Activated naive CD8-positive, alpha-beta T cell treated with anti-CD3 and anti-CD28 coated beads, Interleukin-2, amount 10 ng/mL, durations not matched to agents 7 days and 5 days (primary cell): ENCODE data around the gene CD53. TPM values are rescaled to one million over a fixed set of nuclear protein-coding genes. Genes with fewer than 3 reads are reported as not detected.
"Not testable (repeated sequence)": the region's sequence is repeated elsewhere in the genome, so short reads cannot be mapped to it uniquely, and the experiment has no call there.

Source experiments
- ATAC-seq: fragments of 150-1000 bp; cut with Tn5 transposase; one replicate; pipeline ENCODE4 v1.10.0; 2021; ENCODE audit warnings: low read depth, moderate library complexity
- POLR2A ChIA-PET: fragments of 350-600 bp; sonication (Branson Sonifier 250); formaldehyde crosslinking; loops from one replicate; lab custom pipeline; 2021; ENCODE audit warnings: antibody characterized with exemption; lab: Charles Lee
- DNase-seq: peaks from one replicate; pipeline ENCODE4 v3.0.0; 2021
- H3K27ac Mint-ChIP-seq: one replicate; pipeline ENCODE4 v1.8.0; 2022; ENCODE audit warnings: mild to moderate bottlenecking, mixed read lengths
- H3K27me3 Mint-ChIP-seq: one replicate; pipeline ENCODE4 v1.8.0; 2022; ENCODE audit warnings: mild to moderate bottlenecking, moderate library complexity, mixed read lengths
- H3K36me3 Mint-ChIP-seq: one replicate; pipeline ENCODE4 v1.8.0; 2021; ENCODE audit warnings: mild to moderate bottlenecking, mixed read lengths
- H3K4me1 Mint-ChIP-seq: one replicate; pipeline ENCODE4 v1.8.0; 2021; ENCODE audit warnings: mixed read lengths
- H3K4me3 Mint-ChIP-seq: one replicate; pipeline ENCODE4 v1.8.0; 2022; ENCODE audit warnings: mild to moderate bottlenecking, moderate library complexity, mixed read lengths
- H3K9me3 Mint-ChIP-seq: one replicate; pipeline ENCODE4 v1.8.0; 2021; ENCODE audit warnings: mixed read lengths
- total RNA-seq, 2 experiments: library from RNA; stranded (reverse); gene quantifications; one replicate each; pipeline ENCODE4 v1.2.3, GENCODE V29; 2021

The CD53 gene
- total RNA-seq, 2 experiments from 2014 or later, result 410 to 415 TPM

DNA sequence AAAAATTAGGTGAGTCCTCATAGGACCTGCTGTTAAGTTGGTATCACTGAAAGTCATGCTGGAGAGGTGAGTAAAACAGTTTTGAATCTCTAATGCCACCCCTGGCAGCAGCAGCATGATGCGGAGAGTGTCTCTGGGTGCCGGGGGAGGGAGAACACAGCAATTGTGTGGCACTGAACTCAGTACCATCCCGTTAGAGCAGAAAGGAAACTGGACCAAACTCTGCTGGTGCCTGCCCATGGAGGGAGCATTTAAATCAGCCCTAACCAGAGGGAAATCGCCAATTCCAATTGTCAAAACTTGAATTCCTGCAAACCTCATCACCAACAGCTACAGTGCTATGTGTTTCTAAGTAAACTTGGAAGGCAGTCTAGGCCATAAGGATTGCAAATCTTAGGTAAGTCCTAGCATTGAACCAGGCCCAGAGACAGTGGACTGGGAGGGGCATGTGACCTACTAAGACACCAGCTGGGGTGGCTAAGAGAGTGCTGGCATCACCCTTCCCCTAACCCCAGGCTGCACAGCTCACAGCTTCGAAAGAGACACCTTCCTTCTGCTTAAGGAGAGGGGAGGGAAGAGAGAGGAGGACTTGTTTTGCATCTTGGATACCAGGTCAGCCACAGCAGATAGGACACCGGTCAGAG lies 30.0 kb downstream of the CD53 start:
- POLR2A ChIA-PET, result no interaction called here
- Mint-ChIP-seq H3K9me3 (peaks cover 6% of the 10 kb centered on the region), H3K4me3 (no peak overlapping the region), H3K27ac (peak overlapping the region; percentile 24), H3K36me3 (peaks cover 64% of the 10 kb centered on the region), H3K27me3 (no peaks in the 10 kb centered on the region), H3K4me1 (peaks cover 24% of the 10 kb centered on the region)
- ATAC-seq, result peak; percentile 18
- no peak for DNase-seq

- no peak for ATAC-seq
- peaks cover 15% of the 10 kb centered on the region for H3K4me1 Mint-ChIP-seq
Measured at GRCh38 chr1:110903853-110904500, 31.0 kb downstream of the CD53 start.

DNA sequence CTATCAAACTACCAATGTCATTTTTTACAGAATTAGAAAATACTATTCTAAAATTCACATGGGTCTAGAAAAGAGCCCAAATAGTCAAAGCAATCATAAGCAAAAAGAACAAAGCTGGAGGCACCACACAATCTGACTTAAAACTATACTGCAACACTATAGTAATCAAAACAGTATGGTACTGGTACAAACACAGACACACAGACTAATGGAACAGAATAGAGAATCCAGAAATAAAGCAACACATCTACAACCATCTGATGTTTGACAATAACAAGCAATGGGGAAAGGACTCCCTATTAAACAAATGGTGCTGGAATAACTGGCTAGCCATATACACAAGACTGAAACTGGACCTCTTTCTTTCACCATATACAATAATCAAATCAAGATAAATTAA lies 39.8 kb downstream of the CD53 start:
- POLR2A ChIA-PET, result no interaction called here
- H3K36me3 Mint-ChIP-seq, result peaks cover 28% of the 10 kb centered on the region
- peaks cover 20% of the 10 kb centered on the region for H3K9me3 Mint-ChIP-seq
- H3K4me3 Mint-ChIP-seq, result no peak overlapping the region
- no peak overlapping the region for H3K27ac Mint-ChIP-seq
- no peak for ATAC-seq
- no peak for DNase-seq
- H3K27me3 Mint-ChIP-seq, result peaks cover 5% of the 10 kb centered on the region
- peaks cover 13% of the 10 kb centered on the region for H3K4me1 Mint-ChIP-seq

More at GRCh38 chr1:110903853-110904500, 31.0 kb downstream of the CD53 start:
- Mint-ChIP-seq H3K27me3 (no peaks in the 10 kb centered on the region), H3K36me3 (peaks cover 61% of the 10 kb centered on the region), H3K4me3 (no peak overlapping the region), H3K9me3 (peaks cover 6% of the 10 kb centered on the region), H3K27ac (no peak overlapping the region)
- POLR2A ChIA-PET, result interaction anchor here (1.3 to 1.4 kb wide), 2 partner anchors 13 to 30 kb away, joined by 3 to 4 read pairs; partner anchors contain the start of gene CD53
- DNase-seq, result no peak

GRCh38 chr1:110914676-110915075 lies 41.7 kb downstream of the CD53 start:
- Mint-ChIP-seq H3K4me1 (peaks cover 13% of the 10 kb centered on the region), H3K27ac (no peak overlapping the region), H3K36me3 (peaks cover 20% of the 10 kb centered on the region), H3K4me3 (no peak overlapping the region), H3K9me3 (peaks cover 15% of the 10 kb centered on the region), H3K27me3 (peaks cover 2% of the 10 kb centered on the region)
- ATAC-seq (no peak), DNase-seq (no peak)
- POLR2A ChIA-PET, result no interaction called here

DNA sequence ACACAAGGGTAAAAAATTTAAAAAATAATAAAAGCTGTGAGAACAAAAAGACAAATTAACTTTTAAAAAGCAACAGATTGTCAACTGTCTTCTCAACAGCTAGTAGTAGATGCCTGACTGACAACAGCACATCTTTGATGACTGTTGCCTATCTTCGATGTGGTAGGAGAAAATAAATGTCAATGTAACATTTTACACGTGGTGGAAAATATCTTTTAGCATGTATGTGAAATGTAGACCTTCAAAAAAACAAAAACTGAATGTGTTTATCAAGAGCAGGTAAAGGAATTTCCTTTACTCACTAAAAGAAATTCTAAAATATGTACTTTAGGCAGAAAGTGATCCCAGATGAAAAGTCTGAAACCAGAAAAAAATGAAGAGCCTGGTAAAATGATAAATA lies 42.9 kb downstream of the CD53 start:
- peaks cover 18% of the 10 kb centered on the region for H3K36me3 Mint-ChIP-seq
- H3K27me3 Mint-ChIP-seq, result peaks cover 2% of the 10 kb centered on the region
- ATAC-seq (no peak), DNase-seq (no peak)
- no peak overlapping the region for H3K27ac Mint-ChIP-seq
- POLR2A ChIA-PET, result no interaction called here
- peaks cover 13% of the 10 kb centered on the region for H3K4me1 Mint-ChIP-seq
- peak overlapping the region; percentile 29 for H3K4me3 Mint-ChIP-seq
- H3K9me3 Mint-ChIP-seq, result peaks cover 11% of the 10 kb centered on the region

DNA sequence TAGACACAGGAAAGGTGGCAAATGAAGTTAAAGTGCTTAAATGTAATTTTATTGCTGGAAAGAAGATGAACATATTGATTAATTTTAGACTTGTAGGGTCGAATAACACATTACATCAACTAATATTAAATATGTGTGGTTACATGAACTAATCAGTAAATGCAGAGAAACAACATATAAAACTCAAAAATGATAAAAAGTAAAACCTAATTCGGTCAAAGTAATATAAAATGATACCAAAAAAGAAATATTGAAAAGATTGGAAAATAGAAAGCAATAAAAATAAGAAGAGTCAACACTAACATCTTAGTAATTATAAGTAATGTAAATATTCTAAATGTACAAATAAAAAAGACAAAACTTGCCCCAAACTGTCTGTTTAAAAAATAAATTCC lies 43.3 kb downstream of the CD53 start:
- Mint-ChIP-seq H3K9me3 (peaks cover 11% of the 10 kb centered on the region), H3K36me3 (peaks cover 17% of the 10 kb centered on the region), H3K4me3 (peak overlapping the region; percentile 69), H3K27ac (peak overlapping the region; percentile 70), H3K27me3 (peaks cover 2% of the 10 kb centered on the region), H3K4me1 (peaks cover 13% of the 10 kb centered on the region)
- POLR2A ChIA-PET, result interaction anchor here (1.8 kb wide), 1 partner anchor 48 kb away, joined by 6 read pairs; the partner anchor contains the start of gene LRIF1
- no peak for DNase-seq
- no peak for ATAC-seq

GRCh38 chr1:110916669-110917306 lies 43.8 kb downstream of the CD53 start:
- POLR2A ChIA-PET, result interaction anchor here (1.8 kb wide), 1 partner anchor 47 kb away, joined by 6 read pairs; the partner anchor contains the start of gene LRIF1
- peaks cover 13% of the 10 kb centered on the region for H3K4me1 Mint-ChIP-seq

DNA sequence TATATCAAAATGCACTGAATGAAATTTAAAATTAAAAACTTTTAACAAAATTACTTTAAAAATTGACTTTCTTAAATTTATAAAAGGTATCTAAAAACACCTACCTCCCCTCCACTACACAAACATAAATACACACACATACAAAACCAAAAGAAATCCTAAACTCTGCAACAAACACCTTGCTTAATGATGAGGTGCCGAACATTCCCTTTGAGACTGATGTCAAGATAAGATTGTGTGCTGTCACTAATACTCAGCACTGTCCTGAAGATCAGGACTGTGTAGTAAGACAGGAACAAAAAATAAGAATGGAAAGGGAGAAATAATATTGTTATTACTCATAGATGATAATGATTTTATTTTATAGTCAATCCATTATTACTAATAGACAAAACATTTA lies 45.1 kb downstream of the CD53 start:
- H3K27ac Mint-ChIP-seq, result no peak overlapping the region
- ATAC-seq, result no peak
- no peak for DNase-seq
- peaks cover 13% of the 10 kb centered on the region for H3K4me1 Mint-ChIP-seq
- H3K4me3 Mint-ChIP-seq, result peak overlapping the region; percentile 4
- POLR2A ChIA-PET, result interaction anchor here (1.8 kb wide), 1 partner anchor 46 kb away, joined by 6 read pairs; the partner anchor contains the start of gene LRIF1
- peaks cover 18% of the 10 kb centered on the region for H3K36me3 Mint-ChIP-seq
- no peaks in the 10 kb centered on the region for H3K27me3 Mint-ChIP-seq
- H3K9me3 Mint-ChIP-seq, result peaks cover 11% of the 10 kb centered on the region

More at GRCh38 chr1:110916669-110917306, 43.8 kb downstream of the CD53 start:
- DNase-seq, result no peak
- Mint-ChIP-seq H3K27ac (peak overlapping the region; percentile 70), H3K4me3 (peak overlapping the region; percentile 69), H3K36me3 (peaks cover 17% of the 10 kb centered on the region), H3K9me3 (peaks cover 10% of the 10 kb centered on the region), H3K27me3 (peaks cover under 1% of the 10 kb centered on the region)
- peak; percentile 92 for ATAC-seq

- Mint-ChIP-seq H3K27me3 (peaks cover 2% of the 10 kb centered on the region), H3K9me3 (peaks cover 10% of the 10 kb centered on the region), H3K36me3 (peaks cover 19% of the 10 kb centered on the region), H3K4me1 (peaks cover 3% of the 10 kb centered on the region), H3K27ac (no peak overlapping the region), H3K4me3 (no peak overlapping the region)
- ATAC-seq (no peak), DNase-seq (no peak)
- POLR2A ChIA-PET, result no interaction called here
Measured at GRCh38 chr1:110921953-110922352, 49.0 kb downstream of the CD53 start.

DNA sequence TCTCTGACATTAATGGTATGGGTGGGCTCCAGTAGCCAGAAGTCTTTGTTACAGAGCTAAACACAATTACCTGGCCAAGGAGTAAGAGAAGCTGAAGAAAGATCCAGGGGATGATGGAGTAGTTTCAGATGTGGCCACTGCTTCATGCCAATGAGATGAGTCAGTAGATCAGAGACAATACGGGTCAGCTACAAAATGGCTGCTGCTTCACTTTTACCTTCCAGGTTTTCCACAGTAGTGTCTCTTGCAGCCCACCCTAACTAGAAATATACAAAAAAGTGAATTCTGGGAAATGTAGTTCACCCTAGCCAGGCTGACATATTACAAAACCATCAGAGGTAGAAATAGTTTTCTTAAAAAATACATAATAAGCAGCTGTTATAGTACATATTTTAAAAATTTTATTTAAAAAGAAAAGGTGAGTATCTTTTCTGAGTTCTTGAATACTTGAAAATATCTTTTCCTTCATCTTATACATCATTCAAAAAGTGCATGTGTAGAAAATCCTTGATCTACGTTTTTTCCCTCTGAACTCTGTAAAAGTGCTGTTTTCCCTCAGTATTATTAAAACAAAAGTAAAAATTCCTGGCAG lies 54.6 kb downstream of the CD53 start:
- no peak overlapping the region for H3K27ac Mint-ChIP-seq
- ATAC-seq, result no peak
- DNase-seq, result no peak
- H3K36me3 Mint-ChIP-seq, result peaks cover 18% of the 10 kb centered on the region
- POLR2A ChIA-PET, result no interaction called here
- peaks cover 19% of the 10 kb centered on the region for H3K9me3 Mint-ChIP-seq
- peaks cover 2% of the 10 kb centered on the region for H3K27me3 Mint-ChIP-seq
- H3K4me1 Mint-ChIP-seq, result no peaks in the 10 kb centered on the region
- H3K4me3 Mint-ChIP-seq, result no peak overlapping the region

DNA sequence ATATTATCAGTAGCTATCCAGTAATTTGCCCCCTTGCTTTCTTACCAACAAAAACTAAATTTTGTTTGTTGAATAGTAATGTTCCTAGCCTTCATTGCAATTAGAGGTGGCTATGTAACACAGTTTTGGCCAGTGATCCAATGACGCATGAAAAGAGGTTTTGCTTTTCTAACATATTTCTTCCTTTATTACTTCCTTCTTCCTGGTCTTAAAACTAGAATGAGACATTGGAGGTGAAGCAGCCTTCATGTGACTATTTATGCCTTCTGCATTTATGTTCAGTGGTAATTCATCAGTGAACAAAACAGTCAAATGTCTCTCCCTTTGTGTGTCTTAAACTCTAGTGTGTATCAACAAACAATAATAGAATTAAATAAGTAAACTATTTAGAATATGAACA lies 55.2 kb downstream of the CD53 start:
- Mint-ChIP-seq H3K27me3 (peaks cover 2% of the 10 kb centered on the region), H3K4me3 (no peak overlapping the region), H3K36me3 (peaks cover 18% of the 10 kb centered on the region), H3K4me1 (no peaks in the 10 kb centered on the region), H3K9me3 (peaks cover 19% of the 10 kb centered on the region), H3K27ac (no peak overlapping the region)
- no peak for ATAC-seq
- POLR2A ChIA-PET, result no interaction called here
- no peak for DNase-seq

DNA sequence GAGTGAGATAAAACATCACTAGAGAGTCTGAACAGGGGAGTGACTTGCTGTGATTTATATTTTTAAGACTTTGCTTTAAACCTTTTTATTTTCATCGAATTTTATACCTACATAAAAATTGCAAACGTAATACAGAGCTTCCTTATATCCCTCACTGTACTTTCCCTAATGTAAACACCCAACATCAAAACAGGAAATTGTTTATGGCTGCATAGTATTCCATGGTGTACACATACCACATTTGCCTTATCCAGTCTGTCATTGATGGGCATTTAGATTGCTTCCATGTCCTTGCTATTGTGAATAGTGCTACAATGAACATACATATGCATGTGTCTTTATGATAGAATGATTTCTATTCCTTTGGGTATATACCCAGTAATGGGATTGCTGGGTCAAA lies 56.0 kb downstream of the CD53 start:
- no peak overlapping the region for H3K4me3 Mint-ChIP-seq
- ATAC-seq (no peak), DNase-seq (no peak)
- peaks cover 19% of the 10 kb centered on the region for H3K9me3 Mint-ChIP-seq
- POLR2A ChIA-PET, result no interaction called here
- H3K27me3 Mint-ChIP-seq, result no peaks in the 10 kb centered on the region
- H3K27ac Mint-ChIP-seq, result no peak overlapping the region
- H3K36me3 Mint-ChIP-seq, result peaks cover 17% of the 10 kb centered on the region
- no peaks in the 10 kb centered on the region for H3K4me1 Mint-ChIP-seq

DNA sequence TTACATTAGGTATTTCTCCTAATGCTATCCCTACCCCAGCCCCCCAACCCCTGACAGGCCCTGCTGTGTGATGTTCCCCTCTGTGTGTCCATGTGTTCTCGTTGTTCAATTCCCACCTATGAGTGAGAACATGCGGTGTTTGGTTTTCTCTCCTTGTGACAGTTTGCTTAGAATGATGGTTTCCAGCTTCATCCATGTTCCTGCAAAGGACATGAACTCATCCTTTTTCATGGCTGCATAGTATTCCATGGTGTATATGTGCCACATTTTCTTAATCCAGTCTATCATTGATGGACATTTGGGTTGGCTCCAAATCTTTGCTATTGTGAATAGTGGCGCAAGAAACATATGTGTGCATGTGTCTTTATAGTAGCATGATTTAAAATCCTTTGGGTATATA lies 58.1 kb downstream of the CD53 start:
- H3K27me3 Mint-ChIP-seq, H3K4me3 Mint-ChIP-seq, POLR2A ChIA-PET, H3K4me1 Mint-ChIP-seq, ATAC-seq, H3K27ac Mint-ChIP-seq, DNase-seq: not testable (repeated sequence)
- H3K36me3 Mint-ChIP-seq, result peaks cover 18% of the 10 kb centered on the region
- peaks cover 17% of the 10 kb centered on the region for H3K9me3 Mint-ChIP-seq
